MM.1S (cell line): ENCODE results near the gene POLA2.

Source experiments
- EZH2 ChIP-seq: fragments of 300-600 bp; sonication (generic); optimal IDR thresholded peaks from 2 replicates; pipeline ENCODE3; 2017; ENCODE audit warnings: low read depth, mild to moderate bottlenecking, antibody characterized with exemption, low read length, mixed read lengths
- TF ChIP-seq, protein P1 (sequence below): fragments of 300-600 bp; sonication (generic); IDR thresholded peaks from 2 replicates; pipeline ENCODE4 v1.5.1; 2016; ENCODE audit warnings: antibody characterized with exemption, low read length, mixed read lengths

- TF ChIP-seq, protein P1, sequence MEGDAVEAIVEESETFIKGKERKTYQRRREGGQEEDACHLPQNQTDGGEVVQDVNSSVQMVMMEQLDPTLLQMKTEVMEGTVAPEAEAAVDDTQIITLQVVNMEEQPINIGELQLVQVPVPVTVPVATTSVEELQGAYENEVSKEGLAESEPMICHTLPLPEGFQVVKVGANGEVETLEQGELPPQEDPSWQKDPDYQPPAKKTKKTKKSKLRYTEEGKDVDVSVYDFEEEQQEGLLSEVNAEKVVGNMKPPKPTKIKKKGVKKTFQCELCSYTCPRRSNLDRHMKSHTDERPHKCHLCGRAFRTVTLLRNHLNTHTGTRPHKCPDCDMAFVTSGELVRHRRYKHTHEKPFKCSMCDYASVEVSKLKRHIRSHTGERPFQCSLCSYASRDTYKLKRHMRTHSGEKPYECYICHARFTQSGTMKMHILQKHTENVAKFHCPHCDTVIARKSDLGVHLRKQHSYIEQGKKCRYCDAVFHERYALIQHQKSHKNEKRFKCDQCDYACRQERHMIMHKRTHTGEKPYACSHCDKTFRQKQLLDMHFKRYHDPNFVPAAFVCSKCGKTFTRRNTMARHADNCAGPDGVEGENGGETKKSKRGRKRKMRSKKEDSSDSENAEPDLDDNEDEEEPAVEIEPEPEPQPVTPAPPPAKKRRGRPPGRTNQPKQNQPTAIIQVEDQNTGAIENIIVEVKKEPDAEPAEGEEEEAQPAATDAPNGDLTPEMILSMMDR: no peak
- no peak for TF ChIP-seq EZH2
These were observed 55.4 kb downstream of the POLA2 start for GRCh38 chr11:65317025-65317786.
